ENCODE results near the gene PRKCH.
"Not testable (repeated sequence)": the region's sequence is repeated elsewhere in the genome, so short reads cannot be mapped to it uniquely, and the experiment has no call there.

The PRKCH gene

DNA sequence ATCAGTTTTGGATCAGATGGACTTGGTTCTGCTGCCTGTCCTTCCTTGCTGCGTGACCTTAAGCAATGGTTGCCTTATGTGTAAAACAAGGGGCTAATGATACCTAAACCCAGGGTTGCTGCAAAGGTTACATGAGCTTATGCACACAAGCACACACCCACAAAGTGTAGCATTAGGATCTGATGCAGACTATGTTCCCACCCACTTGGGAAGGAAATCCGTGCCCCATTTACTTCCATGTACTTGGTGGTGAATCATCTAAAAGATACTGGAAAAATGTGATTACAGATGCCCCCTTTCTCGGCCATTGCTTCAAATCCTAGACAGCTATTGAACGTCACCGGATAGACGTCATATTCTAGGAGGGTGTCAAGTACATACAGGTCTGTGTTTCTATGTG is 87.1 kb downstream of the PRKCH start:
- no peak overlapping the region for H3K4me3 ChIP-seq (replicated peaks; ENCODE audit: low read depth, low read length)
- TF ChIP-seq, protein P1, sequence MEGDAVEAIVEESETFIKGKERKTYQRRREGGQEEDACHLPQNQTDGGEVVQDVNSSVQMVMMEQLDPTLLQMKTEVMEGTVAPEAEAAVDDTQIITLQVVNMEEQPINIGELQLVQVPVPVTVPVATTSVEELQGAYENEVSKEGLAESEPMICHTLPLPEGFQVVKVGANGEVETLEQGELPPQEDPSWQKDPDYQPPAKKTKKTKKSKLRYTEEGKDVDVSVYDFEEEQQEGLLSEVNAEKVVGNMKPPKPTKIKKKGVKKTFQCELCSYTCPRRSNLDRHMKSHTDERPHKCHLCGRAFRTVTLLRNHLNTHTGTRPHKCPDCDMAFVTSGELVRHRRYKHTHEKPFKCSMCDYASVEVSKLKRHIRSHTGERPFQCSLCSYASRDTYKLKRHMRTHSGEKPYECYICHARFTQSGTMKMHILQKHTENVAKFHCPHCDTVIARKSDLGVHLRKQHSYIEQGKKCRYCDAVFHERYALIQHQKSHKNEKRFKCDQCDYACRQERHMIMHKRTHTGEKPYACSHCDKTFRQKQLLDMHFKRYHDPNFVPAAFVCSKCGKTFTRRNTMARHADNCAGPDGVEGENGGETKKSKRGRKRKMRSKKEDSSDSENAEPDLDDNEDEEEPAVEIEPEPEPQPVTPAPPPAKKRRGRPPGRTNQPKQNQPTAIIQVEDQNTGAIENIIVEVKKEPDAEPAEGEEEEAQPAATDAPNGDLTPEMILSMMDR (IDR thresholded peaks at IDR 0.05; ENCODE audit: low read depth, low read length, missing control alignments), result no peak
- DNase-seq (ENCODE audit: extremely low read depth, low read depth), result no peak

DNA sequence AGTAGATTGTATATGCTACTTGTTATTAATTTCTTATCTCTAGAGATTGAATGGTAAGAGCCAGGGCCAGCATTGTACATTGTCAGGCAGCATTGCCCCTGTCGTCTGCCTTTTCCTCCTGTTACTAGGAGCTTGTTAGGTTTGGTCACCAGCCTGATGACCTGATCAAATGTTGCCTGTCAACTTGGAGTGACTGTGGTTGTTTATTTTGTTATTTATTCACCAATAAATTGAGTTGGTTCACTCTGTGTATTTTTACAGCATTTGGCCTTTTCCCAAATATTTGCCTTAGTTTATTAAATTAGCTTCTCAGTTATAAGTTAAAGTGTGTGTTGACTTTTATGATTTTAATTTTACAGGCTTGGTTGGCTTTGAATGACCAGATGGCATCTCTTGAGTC is 88.4 kb downstream of the PRKCH start:
- DNase-seq (ENCODE audit: extremely low read depth, low read depth), result no peak
- TF ChIP-seq, protein P1 (IDR thresholded peaks at IDR 0.05; ENCODE audit: low read depth, low read length, missing control alignments), result no peak
- H3K4me3 ChIP-seq (replicated peaks; ENCODE audit: low read depth, low read length), result no peak overlapping the region

DNA sequence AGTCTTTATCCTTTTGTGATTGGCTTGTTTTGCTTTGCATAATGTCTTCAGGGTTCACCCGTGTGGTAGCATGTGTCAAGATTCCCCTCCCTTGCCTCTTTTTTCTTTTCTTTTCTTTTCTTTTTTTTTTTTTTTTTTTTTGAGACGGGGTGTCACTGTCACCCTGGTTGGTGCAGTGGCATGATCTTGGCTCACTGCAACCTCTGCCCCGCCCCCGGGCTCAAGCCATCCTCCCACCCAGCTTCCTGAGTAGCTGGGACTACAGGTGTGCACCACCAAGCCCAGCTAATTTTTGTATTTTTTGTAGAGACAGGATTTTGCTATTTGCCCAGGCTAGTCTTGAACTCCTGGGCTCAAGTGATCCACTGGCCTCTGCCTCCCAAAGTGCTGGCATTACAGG is 94.6 kb downstream of the PRKCH start:
- DNase-seq (ENCODE audit: extremely low read depth, low read depth); H3K4me3 ChIP-seq (replicated peaks; ENCODE audit: low read depth, low read length): not testable (repeated sequence)

DNA sequence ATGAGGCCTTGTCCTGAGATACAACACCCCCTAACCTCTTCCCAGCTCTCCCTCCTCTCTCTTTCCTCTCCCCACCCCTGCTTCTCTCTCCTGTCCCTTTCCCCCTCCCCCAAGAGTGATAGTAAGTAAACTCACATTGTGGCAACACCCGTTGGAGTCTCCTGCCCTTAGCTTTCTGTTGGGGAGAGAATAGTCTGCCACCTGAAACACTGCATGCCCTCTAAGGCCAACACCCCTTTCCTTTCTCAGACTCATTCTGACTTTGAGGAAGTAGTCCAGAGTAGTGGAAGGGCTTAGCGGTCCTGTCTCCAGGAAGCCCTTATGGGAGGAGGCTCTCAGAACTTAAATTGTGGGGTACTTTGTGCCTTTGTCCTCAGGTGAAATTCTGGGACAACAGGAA is 95.2 kb downstream of the PRKCH start:
- TF ChIP-seq, protein P1 (IDR thresholded peaks at IDR 0.05; ENCODE audit: low read depth, low read length, missing control alignments), result no peak
- DNase-seq (ENCODE audit: extremely low read depth, low read depth), result no peak
- no peak overlapping the region for H3K4me3 ChIP-seq (replicated peaks; ENCODE audit: low read depth, low read length)

DNA sequence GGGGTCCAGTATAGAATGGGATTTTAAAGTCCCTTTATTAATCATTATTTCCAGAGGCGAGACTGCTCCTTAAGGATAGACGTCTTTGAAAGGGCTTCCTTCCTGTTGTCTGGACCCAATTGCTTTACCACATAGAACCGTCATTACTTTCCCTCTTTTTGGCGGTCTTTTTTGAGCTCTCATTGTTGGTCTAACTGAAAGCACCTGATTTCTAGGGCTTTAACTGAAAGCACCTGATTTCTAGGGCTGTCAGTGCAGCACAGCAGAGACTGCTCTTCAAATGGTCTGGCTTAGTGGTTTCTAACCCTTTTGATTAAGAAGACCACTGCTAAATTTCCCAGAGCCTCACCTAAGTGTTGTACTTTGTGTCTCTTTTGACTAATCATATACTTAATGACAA is 95.8 kb downstream of the PRKCH start:
- DNase-seq (ENCODE audit: extremely low read depth, low read depth), result no peak
- TF ChIP-seq, protein P1 (IDR thresholded peaks at IDR 0.05; ENCODE audit: low read depth, low read length, missing control alignments), result no peak

DNA sequence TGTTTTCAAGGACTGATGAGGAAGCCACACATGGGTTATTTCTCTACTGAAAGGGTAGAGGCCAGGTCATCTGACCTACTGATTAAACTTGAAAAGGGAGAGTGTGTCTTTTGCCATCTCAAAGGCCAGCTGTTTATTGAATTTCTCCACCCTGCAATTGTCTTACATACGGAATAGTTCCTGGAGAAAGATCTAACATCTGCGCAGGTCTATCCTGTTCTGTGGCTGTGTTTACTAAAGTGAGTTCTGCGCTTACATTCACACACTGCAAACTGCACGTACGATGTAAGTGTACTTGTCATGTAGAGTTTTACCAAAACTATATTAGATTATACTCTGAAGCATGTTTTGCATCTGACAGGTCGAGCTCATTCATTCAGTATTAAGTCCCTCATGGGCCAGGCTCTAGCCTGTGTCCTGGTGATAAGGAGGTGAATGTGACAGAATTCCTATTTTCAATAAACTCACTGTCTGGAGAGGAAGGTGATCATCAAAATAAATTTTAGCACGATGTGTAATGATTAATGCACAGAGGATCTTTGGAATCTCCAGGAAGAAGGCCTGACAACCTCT is 96.6 kb downstream of the PRKCH start:
- no peak for DNase-seq (ENCODE audit: extremely low read depth, low read depth)
- no peak overlapping the region for H3K4me3 ChIP-seq (replicated peaks; ENCODE audit: low read depth, low read length)
- TF ChIP-seq, protein P1 (IDR thresholded peaks at IDR 0.05; ENCODE audit: low read depth, low read length, missing control alignments), result no peak

More for the DNA sequence above, 95.8 kb downstream of the PRKCH start:
- H3K4me3 ChIP-seq (replicated peaks; ENCODE audit: low read depth, low read length), result no peak overlapping the region

DNA sequence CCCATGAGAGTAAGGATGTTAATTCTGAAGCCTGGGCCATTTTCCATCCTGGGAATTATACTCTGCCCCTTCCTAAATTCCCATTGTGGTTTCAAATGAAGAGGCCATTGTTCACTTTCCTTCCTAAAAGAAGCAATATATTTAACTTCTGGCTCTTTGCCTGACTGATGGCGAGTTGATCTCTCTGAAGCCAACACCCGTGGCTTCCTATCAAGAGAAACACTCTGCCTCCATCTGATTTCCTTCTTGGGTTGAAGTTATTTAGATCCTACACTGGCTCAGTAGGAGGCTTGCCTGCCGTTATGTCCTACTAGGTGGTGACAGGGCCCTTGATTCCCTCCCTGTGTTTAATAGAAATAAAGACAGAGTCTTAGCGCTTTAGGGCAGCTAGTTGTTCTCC is 97.4 kb downstream of the PRKCH start:
- H3K4me3 ChIP-seq (replicated peaks; ENCODE audit: low read depth, low read length), result no peak overlapping the region
- TF ChIP-seq, protein P1 (IDR thresholded peaks at IDR 0.05; ENCODE audit: low read depth, low read length, missing control alignments), result no peak
- no peak for DNase-seq (ENCODE audit: extremely low read depth, low read depth)
